ENCODE data around the gene CDC45.

The CDC45 gene

GRCh38 chr22:19496324-19496630, 16.6 kb downstream of the CDC45 start:
- DNase-seq (ENCODE audit: low spot score) = no peak

- DNase-seq (ENCODE audit: low spot score) = peak; percentile 53
Measured at GRCh38 chr22:19497245-19497644, 17.5 kb downstream of the CDC45 start.

- no peak for DNase-seq (ENCODE audit: low spot score)
Measured at GRCh38 chr22:19498154-19498865, 18.6 kb downstream of the CDC45 start.

GRCh38 chr22:19498866-19499190, 19.1 kb downstream of the CDC45 start:
- no peak for DNase-seq (ENCODE audit: low spot score)

GRCh38 chr22:19499236-19499879, 19.6 kb downstream of the CDC45 start:
- DNase-seq (ENCODE audit: low spot score) = no peak

- DNase-seq (ENCODE audit: low spot score) = no peak
Measured at GRCh38 chr22:19499880-19500242, 20.1 kb downstream of the CDC45 start.

GRCh38 chr22:19501897-19502447, 22.3 kb downstream of the CDC45 start:
- no peak for DNase-seq (ENCODE audit: low spot score)

GRCh38 chr22:19503367-19503766, 23.6 kb downstream of the CDC45 start:
- no peak for DNase-seq (ENCODE audit: low spot score)

GRCh38 chr22:19503869-19504268, 24.1 kb downstream of the CDC45 start:
- no peak for DNase-seq (ENCODE audit: low spot score)

GRCh38 chr22:19504900-19505734, 25.4 kb downstream of the CDC45 start:
- DNase-seq (ENCODE audit: low spot score) = no peak

- no peak for DNase-seq (ENCODE audit: low spot score)
Measured at GRCh38 chr22:19505735-19506126, 26.0 kb downstream of the CDC45 start.

- DNase-seq (ENCODE audit: low spot score) = no peak
Measured at GRCh38 chr22:19506212-19506611, 26.5 kb downstream of the CDC45 start.

GRCh38 chr22:19507534-19507861, 27.8 kb downstream of the CDC45 start:
- no peak for DNase-seq (ENCODE audit: low spot score)

- DNase-seq (ENCODE audit: low spot score) = no peak
Measured at GRCh38 chr22:19508024-19508776, 28.5 kb downstream of the CDC45 start.

GRCh38 chr22:19509191-19509590, 29.5 kb downstream of the CDC45 start:
- no peak for DNase-seq (ENCODE audit: low spot score)

- DNase-seq (ENCODE audit: low spot score) = no peak
Measured at GRCh38 chr22:19509923-19510322, 30.2 kb downstream of the CDC45 start.

- DNase-seq (ENCODE audit: low spot score) = no peak
Measured at GRCh38 chr22:19510919-19511341, 31.2 kb downstream of the CDC45 start.

- no peak for DNase-seq (ENCODE audit: low spot score)
Measured at GRCh38 chr22:19513823-19514222, 34.1 kb downstream of the CDC45 start.

GRCh38 chr22:19514831-19515565, 35.3 kb downstream of the CDC45 start:
- no peak for DNase-seq (ENCODE audit: low spot score)

GRCh38 chr22:19515654-19516377, 36.1 kb downstream of the CDC45 start:
- no peak for DNase-seq (ENCODE audit: low spot score)
